GM21390 (cell line): Measurements from ENCODE around the gene PPFIA2.
A peak's percentile ranks its signal among the peaks of the same experiment; 100 is the strongest.
"Not testable (repeated sequence)": the region's sequence is repeated elsewhere in the genome, so short reads cannot be mapped to it uniquely, and the experiment has no call there.

Source experiments
- ATAC-seq: cut with Tn5 transposase; IDR thresholded peaks from one replicate; pipeline ENCODE4 v1.9.1; 2021; ENCODE audit not compliant: unreplicated experiment

The PPFIA2 gene

DNA sequence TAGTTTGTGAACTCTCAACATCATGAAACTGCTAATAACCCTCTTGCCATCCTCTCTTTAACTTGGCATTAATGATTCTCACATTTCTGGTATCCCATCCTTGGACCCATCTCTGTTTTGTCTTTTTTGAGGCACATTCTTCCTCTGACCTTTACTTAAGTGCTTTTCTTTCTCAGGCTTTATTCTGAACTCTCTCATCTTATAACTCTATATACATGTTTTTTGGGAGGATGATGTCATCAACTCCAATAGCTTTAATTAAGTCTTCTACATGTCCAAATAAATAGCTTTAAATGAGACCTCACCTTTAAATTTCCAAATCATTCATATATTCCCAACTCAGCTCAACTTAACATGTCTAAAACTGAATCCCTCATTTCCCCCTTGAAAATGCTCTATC lies 88.4 kb downstream of the PPFIA2 start:
- ATAC-seq, result no peak

DNA sequence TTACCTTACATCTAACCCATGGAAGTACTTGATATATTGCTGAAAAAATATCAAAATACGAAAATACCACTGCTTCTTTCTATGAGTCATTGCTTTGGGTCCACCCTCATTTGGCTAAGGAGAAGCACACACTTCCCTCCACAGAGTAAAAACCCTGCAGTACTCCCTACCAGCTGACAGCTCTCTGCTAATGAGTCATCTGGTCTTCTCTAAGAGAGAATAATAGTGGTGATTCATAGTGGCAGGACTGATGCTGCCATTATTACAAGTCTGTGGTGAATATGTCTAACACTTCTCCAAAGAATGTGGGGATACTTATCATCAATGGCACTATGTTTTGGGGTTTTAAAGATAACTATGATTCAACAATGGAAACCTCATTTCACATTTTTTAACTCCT lies 90.7 kb downstream of the PPFIA2 start:
- ATAC-seq, result peak; percentile 88

DNA sequence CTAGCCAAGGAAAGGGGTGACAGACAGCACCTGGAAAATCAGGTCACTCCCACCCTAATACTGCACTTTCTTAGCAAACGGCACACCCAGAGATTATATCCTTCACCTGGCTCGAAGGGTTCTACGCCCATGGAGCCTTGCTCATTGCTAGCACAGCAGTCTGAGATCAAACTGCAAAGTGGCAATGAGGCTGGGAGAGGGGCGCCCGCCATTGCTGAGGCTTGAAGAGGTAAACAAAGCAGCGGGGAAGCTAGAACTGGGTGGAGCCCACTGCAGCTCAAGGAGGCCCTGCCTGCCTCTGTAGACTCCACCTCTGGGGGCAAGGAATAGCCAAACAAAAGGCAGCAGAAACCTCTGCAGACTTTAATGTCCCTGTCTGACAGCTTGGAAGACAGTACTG lies 99.8 kb downstream of the PPFIA2 start:
- not testable (repeated sequence) for ATAC-seq

DNA sequence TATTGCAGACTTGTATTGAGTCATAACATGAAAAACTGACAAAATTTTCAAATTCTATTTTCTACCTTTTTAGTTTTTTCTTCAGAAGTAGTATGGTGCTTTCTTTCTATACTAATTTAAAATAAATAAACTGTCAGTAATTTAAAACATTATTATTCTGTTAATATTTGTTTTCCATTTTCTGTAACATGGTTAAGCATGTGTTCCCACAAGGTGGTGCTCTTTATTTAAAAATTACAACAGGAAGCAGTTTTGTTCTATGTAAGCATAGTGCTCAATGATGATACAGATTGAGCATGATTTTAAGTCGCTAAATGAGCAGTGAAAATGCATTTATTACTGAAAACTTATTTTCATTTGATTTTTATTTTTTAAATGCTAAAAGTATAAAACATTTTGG lies 114.6 kb downstream of the PPFIA2 start:
- ATAC-seq, result peak; percentile 58

DNA sequence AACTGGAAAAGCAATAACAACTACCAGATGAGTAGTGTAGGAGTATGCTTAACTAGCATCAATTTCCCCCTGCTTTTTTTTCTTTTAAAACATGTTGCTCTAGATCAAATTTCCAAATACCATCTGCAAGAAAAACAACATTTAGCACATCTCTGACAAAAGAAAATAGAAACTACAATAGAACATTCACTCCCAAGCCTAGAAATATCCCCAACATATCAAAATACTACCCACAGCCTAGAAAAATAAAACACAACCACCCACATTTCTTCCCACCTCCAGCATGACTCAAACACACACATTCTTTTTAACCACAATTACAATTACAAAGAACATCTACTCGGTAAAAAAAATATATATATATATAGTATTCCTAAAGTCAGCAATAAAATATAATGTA lies 120.0 kb downstream of the PPFIA2 start:
- ATAC-seq, result no peak

DNA sequence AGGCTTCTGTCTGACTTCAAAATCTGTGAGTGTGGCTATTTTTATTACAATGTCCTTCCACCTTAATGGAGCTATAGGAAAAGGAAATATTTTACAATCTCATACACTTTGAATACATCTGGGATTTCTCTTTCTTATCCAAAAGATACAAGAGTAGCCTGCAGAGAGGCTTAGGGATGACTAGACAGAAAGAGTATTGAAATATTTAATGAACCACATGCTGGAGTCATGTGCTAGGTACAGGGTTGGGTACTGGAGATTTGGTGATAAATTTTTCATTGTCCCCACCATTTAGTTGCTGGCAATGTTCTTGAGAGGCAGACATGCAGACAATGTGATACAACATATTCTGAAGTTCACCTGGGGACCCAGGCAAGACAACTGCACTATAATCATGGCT lies 126.0 kb downstream of the PPFIA2 start:
- no peak for ATAC-seq

DNA sequence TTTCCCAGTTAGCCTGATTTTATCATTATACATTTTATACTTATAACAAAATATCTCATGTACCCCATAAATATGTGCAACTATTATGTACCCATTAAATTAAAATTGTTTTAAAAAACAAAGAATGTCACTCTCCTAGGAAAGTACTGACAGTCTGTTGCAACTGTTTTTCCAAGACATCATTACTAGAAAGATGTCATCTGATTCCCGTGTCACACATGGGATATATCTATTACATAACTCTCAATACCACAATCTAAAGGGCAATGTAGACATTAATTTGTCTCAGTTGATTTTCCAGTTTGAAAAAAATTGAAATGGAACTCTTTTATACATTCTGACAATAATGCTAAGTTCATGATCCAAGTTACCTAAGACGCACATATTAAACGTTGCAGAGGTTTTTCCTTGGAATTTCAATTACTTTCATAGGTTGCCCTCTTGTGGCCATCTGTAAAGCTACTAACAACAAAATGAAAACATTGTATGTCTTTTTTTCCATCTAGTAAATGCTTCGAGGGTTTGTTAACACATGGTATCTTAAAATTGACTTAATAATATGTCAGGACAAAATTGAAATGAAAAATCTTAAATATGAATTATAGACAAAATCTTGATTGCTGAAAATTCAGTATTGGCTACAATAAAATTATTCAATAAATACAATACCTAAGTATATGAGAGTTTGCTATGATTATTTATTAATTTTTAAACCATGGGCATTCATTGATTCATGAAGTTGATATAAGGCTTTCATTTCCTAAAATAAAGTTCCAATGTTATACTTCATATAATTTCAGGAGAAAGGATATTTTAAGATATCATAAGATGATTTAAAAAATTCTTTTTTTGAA lies 131.6 kb downstream of the PPFIA2 start:
- ATAC-seq, result no peak

DNA sequence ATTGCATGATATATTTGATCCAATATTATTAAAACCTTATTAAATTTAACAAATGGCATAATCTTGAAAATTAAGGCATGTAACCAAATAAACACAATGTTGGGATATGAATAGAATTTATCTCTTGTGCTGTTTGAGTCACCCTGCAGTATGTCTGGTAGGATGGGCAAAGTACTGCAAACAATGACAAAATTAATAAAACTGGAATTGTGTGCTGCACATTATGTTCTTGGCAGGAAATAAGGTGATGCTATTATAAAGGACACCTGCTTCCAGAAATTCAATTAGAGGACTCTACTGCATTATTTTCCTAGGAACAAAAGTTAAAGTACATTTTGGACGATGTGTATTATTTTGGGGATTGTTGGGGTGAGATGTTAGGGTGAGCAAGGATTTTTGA lies 132.7 kb downstream of the PPFIA2 start:
- ATAC-seq, result no peak

DNA sequence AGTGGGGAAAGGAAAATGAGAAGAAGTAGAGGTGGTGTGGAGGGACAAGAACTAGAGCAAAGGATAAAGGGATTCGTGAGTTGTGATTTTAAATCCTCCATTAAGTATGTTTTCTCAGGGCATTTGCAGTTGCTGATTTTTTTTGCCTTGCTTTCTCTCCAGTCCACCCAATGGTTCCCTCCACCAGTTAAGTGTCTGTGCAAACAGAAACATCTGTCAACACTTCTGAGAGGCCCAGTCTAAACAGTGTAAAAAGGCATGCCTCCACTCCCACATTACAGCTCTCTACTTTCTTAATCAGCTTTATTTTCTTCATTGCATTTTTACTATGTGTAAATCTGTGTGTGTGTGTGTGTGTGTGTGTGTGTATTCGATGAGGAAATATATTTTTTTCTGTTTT lies 141.2 kb downstream of the PPFIA2 start:
- no peak for ATAC-seq

DNA sequence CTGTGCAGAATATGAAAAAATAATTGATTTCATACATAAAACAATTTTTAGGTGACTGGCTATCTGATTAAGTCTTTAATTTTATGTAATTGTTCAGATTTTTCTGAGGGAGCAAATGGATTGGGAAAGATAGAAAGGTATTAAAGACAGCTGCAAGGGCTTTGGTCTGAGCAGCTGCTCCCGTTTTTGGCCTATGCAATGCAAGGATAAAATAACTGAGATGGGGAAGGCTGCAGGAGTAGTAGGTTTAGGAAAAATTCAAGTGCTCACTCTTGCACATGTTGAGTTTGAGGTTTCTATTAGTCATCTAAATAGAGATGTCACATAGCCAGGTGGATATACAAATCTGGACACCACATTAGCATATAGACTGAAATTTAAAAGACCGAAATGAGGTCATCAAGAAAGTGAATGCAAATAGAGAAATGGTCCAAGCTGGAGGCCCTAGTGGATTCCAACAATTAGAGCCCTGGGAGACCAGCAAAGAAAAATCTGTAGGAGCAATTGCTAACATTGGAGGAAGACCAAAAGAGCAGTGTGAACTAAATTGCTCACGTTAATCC lies 144.0 kb downstream of the PPFIA2 start:
- no peak for ATAC-seq

DNA sequence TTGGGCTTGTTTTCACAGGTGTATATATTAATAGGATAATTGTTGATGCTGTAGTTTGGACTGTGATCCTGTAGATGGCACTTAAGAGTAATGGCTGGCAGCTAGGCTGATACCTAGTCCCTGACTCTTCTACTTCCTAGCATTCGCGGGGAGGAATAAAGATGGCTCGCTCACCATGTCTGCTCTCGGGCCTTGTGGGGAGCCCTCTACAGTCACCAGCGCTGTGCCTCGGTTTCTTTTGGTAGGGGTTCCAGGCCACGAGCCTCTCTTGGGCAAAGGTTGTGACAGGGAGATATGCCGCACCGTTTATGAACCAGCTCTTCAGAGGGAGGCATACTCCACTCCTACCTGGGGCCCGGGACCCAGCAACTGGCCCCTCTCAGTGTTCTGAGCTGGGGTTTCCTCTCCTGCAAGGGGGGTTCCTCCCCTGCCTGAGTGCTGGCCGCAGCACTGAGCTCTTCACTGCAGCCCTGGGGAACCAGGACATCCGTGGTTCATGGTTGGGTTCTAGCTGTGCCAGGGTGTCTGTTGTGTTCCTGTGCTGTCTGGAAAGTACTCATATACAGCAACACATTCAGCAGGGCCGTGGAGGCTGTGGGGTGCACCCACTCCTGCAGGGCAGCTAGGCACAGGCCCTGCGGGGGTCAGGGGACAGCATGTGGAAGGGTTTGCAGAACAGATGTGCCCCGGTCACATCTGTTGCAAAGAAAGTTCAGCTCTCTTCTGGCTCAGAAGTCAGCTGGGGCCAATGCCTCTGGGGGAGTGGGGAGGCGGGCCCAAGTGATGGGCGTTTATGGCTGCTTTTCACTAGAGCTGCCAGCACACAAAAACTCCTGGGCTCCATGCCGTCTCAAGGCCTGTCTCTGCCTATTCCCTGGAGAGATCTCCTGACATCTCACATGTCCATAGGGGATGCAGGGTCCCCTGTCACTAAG lies 147.9 kb downstream of the PPFIA2 start:
- peak; percentile 74 for ATAC-seq

DNA sequence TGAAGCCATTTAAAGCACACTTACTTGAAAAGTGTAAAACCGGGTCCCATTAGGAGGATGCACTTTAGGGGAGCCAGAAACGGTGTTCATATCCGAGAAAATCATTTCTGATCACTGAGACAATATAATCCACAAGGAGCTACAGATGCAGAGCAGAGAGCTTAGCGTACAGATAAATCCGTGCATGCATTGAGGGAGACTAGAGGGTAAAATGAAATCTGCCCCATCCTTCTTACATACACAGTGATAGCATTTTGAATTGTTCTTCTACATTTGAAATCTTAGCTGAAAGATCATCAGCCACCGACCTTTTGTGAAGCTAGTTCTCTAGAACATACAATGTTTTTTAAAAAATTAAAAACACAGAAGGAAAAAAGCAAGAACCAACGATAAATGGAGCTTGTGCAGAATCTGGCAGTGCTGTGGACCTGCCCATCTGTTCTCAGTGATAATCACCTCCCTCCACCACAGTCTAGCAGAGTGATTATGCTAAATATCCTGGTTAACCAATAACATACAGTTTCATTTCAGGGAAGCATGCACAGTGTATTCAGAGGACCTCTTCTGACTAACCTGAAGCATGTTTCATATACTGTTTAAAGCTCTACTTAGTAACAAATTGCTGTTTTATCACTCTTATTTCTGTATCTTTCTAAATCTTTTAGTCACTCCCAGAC lies 161.1 kb downstream of the PPFIA2 start:
- ATAC-seq, result no peak

DNA sequence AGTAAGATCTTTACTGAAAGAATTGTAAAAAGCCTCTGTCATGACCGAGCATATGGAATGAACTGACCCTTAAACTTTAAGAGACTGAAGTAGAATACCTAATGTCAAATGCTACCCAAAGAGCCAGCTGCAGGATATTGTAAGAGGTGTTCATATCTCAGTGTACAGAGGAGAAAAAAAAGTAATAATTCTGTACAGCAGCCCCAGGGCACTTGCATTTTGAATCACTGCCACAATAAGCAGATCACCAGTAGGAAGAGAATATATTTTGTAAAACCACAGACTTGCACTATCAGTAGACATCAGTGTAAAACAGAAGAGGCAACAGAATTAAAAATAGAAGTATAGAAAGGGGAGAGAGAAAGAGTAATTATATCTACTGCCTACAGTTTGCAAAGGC lies 162.6 kb downstream of the PPFIA2 start:
- ATAC-seq, result no peak

DNA sequence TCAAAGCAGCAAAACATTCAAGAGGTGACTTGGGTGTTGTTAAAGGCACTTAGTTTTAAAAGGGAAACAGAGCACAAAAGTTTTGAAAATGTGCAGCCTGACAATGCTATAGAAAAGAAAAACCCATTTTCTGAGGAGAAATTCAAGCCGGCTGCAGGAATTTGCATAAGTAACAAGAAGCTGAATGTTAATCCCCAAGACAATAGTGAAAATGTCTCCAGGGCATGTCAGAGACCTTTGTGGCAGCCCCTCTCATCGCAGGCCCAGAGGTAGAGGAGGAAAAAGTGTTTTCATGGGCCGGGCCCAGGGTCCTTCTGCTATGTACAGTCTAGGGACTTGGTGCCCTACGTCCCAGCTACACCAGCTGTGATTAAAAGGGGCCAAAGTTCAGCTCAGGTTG lies 167.9 kb downstream of the PPFIA2 start:
- ATAC-seq, result no peak

DNA sequence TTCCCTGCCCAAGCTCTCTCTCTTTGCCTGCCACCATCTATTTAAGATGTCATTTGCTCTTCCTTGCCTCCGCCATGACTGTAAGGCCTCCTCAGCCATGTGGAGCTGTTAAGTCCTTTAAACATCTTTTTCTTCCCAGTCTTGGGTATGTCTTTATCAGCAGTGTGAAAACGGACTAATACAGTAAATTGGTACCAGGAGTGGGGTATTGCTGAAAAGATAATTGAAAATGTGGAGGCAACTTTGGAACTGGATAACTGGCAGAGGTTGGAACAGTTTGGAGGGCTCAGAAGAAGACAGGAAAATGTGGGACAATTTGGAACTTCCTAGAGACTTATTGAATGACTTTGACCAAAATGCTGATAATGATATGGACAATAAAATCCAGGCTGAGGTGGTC lies 168.4 kb downstream of the PPFIA2 start:
- ATAC-seq, result not testable (repeated sequence)

DNA sequence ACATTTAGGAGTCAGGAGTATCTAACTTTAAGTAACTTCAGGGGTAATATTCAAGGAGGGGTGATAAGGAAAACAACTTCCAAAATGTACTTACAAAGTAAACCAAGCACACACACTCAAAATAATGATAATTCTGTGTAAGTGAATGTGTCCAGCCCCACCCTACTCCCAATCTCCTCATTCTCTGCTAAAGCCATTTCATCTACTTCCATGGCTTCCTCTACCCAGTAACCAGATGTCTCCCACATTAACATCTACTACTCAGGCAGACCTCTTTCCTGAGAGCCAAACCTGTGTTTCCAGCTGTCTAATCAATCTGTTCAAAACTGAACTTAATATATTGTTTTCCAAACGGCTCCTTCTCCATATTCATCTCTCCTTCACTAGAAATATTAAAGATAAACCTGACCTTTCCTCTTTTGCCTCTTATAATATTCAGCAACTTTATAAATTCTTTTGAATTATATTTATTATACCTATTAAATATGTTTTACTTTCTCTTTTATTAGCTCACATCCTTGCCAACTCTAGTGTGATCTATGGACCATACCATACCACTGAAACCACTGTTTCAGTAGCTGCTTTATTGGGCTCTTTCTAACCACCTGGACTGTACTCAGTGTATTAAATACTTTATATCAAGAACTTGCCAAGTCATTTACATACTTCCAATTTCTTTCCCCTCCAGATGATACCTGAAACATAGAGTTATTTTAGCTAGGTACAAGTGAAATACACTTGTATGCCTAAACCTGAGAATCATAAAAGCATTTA lies 170.7 kb downstream of the PPFIA2 start:
- peak; percentile 61 for ATAC-seq

DNA sequence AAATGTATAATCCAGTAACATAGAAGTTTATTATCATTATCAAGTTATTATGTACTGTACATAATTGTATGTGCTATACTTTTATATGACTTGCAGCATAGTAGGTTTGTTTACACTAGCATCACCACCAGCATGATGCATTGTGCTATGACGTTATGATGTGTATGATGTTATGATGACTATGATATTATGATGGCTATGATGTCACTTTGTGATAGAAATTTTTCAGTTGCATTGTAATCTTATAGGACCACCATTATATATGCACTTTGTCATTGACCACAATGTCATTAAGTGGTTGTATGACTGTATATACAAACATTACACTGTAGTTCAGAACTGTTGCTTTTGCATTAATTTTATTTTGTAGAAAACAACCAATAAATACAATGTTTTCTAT lies 173.4 kb downstream of the PPFIA2 start:
- ATAC-seq, result no peak

DNA sequence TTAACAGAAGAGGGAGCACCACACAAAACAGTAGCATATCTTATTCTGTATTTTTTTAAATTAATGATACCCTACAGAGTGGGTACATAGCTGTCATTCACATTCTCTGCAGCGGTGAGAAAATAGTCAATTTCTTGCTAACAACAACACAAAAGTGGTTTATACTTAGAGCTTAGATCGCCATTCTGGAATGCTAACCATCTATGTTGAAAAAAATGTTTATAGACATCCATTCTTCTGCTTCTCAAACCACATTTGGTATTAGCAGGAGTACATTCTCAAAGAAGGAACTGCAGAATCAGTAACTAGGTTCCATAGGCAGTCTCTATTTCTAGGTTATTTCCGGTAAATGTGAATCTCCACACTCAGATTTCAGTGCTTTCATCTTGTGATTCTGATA lies 185.9 kb downstream of the PPFIA2 start:
- no peak for ATAC-seq

DNA sequence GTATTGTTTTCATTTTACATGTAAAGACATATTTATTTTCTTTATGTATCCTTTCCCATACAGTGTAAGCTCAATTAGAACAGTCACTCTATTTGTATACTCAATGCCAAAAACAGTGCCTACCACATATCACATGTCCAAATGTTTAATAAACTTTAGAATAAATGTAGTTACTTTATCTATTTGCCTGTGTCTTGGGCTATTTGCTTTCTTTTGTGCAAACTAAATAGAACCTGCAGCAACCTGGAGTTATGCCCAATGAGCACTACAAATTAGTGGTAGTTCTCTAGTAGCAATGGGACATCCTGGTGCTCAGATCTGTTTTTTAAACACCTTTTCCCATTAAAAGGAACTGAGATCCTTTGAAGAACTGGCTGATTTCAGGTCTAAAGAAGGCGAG lies 186.7 kb downstream of the PPFIA2 start:
- ATAC-seq, result no peak

DNA sequence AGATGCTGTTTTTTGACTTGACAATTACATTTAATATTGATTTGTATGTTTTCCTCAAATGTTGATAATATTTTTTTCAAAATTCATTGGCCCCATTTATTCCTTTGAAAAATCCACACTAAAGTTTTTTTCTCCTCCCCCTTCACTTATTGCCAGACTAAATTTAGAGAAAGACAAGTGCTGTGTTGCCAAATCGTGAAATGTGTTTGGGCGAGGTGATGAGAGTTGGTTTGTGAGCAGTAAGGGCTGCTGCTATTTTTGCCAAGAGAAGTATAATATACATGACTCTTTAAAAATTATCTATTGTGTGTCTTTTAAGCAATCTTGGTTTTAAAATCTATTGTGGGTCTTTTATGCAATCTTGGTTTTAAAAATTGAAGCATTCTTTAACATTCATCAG lies 188.9 kb downstream of the PPFIA2 start:
- no peak for ATAC-seq
